Thyroid gland (tissue), 4 donors: ENCODE measurements around the gene C17orf107.

Experiments
- POLR2A ChIP-seq, 2 donors: fragments of 450-650 bp; IDR thresholded peaks; one replicate each; pipeline ENCODE4 v1.6.1; 2017; ENCODE audit warnings: antibody characterized with exemption in 2 of 2, mild to moderate bottlenecking in 2 of 2, moderate library complexity in 1 of 2
- TF ChIP-seq, protein P1 (sequence below), 6 experiments: fragments of 200-600 bp in 3 of 6; fragments of 450-650 bp in 3 of 6; sonication (generic) in 3 of 6; IDR thresholded peaks; one replicate each; pipeline ENCODE4 v1.5.1; 2016 to 2019; ENCODE audit warnings: antibody characterized with exemption in 6 of 6, mild to moderate bottlenecking in 2 of 6, inconsistent platforms in 1 of 6, moderate library complexity in 1 of 6

- TF ChIP-seq, protein P1, sequence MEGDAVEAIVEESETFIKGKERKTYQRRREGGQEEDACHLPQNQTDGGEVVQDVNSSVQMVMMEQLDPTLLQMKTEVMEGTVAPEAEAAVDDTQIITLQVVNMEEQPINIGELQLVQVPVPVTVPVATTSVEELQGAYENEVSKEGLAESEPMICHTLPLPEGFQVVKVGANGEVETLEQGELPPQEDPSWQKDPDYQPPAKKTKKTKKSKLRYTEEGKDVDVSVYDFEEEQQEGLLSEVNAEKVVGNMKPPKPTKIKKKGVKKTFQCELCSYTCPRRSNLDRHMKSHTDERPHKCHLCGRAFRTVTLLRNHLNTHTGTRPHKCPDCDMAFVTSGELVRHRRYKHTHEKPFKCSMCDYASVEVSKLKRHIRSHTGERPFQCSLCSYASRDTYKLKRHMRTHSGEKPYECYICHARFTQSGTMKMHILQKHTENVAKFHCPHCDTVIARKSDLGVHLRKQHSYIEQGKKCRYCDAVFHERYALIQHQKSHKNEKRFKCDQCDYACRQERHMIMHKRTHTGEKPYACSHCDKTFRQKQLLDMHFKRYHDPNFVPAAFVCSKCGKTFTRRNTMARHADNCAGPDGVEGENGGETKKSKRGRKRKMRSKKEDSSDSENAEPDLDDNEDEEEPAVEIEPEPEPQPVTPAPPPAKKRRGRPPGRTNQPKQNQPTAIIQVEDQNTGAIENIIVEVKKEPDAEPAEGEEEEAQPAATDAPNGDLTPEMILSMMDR (IDR thresholded peaks at IDR 0.05), result no peak
- TF ChIP-seq POLR2A (IDR thresholded peaks at IDR 0.05), result no peak
Measured at GRCh38 chr17:4896332-4897197, 2.8 kb upstream of the C17orf107 start.
